H1 (cell line): ENCODE data around the gene NDUFS3. TPM values are rescaled to one million over a fixed set of nuclear protein-coding genes. Genes with fewer than 3 reads are reported as not detected.

Experiments used
- CTCF ChIA-PET: fragments of 300-600 bp; sonication (Branson Sonifier 250); formaldehyde crosslinking; loops from one replicate; lab custom pipeline; 2021; ENCODE audit not compliant: partially characterized antibody; lab: Charles Lee
- POLR2A ChIA-PET: fragments of 300-600 bp; sonication (Branson Sonifier 250); formaldehyde crosslinking; loops from one replicate; lab custom pipeline; 2021; ENCODE audit warnings: inconsistent platforms; ENCODE audit not compliant: partially characterized antibody; lab: Charles Lee
- DNase-seq, 2 experiments: peaks; one replicate each; pipeline versions ENCODE4 v3.0.0 to v3.0.0-alpha.2; 2010 to 2022; ENCODE audit warnings: low spot score in 2 of 2, low read depth in 1 of 2, mixed read lengths in 1 of 2
- FAIRE-seq: peaks from 2 replicates; lab custom pipeline; 2011; peaks lifted over from hg19 to GRCh38; lab: Jason Lieb, UNC
- H2AFZ ChIP-seq: 2 replicates; pipeline ENCODE4 v1.8.1; 2012; ENCODE audit warnings: low read length, inconsistent platforms
- H2AK5ac ChIP-seq: 2 replicates; pipeline ENCODE4 v1.6.1; 2013; ENCODE audit warnings: low read depth, low read length
- H2BK120ac ChIP-seq: replicated peaks from 2 replicates; pipeline ENCODE3; 2013; ENCODE audit warnings: low read depth, low read length, inconsistent platforms
- H2BK12ac ChIP-seq: 2 replicates; pipeline ENCODE4 v1.6.1; 2013; ENCODE audit warnings: low read depth, low read length
- H2BK15ac ChIP-seq: 2 replicates; pipeline ENCODE4 v1.6.1; 2013; ENCODE audit warnings: low read length
- H2BK20ac ChIP-seq: 2 replicates; pipeline ENCODE4 v1.6.1; 2013; ENCODE audit warnings: low read length
- H2BK5ac ChIP-seq: 2 replicates; pipeline ENCODE4 v1.6.1; 2013; ENCODE audit warnings: low read depth, low read length
- H3K14ac ChIP-seq: 2 replicates; pipeline ENCODE4 v1.6.1; 2013; ENCODE audit warnings: inconsistent platforms; ENCODE audit not compliant: insufficient read length
- H3K18ac ChIP-seq: 2 replicates; pipeline ENCODE4 v1.6.1; 2013; ENCODE audit warnings: low read length; ENCODE audit errors: extremely low read depth
- H3K23ac ChIP-seq: 2 replicates; pipeline ENCODE4 v1.6.1; 2013; ENCODE audit warnings: inconsistent platforms; ENCODE audit not compliant: insufficient read length
- H3K23me2 ChIP-seq: 2 replicates; pipeline ENCODE4 v1.6.1; 2013; ENCODE audit warnings: low read depth, low read length
- H3K27ac ChIP-seq: 2 replicates; pipeline ENCODE4 v1.6.1; 2011; ENCODE audit warnings: low read depth, low read length, inconsistent platforms
- H3K27me3 ChIP-seq, 4 experiments: replicated peaks in 1 of 4; 1 replicate in 1 of 4; 2 replicates in 3 of 4; pipeline versions ENCODE4 v1.6.1 to v1.8.1; 2011 to 2013; ENCODE audit warnings: low read length in 3 of 4, mild to moderate bottlenecking in 3 of 4, inconsistent platforms in 2 of 4, mixed read lengths in 2 of 4, moderate library complexity in 1 of 4; ENCODE audit not compliant: control insufficient read depth in 3 of 4, insufficient read depth in 3 of 4; ENCODE audit errors: extremely low read depth in 1 of 4
- H3K36me3 ChIP-seq, 4 experiments: 2 replicates each; pipeline versions ENCODE4 v1.6.1 to v1.8.1; 2011 to 2013; ENCODE audit warnings: mild to moderate bottlenecking in 4 of 4, low read length in 3 of 4, moderate library complexity in 2 of 4, control low read depth in 1 of 4, inconsistent platforms in 1 of 4; ENCODE audit not compliant: insufficient read depth in 4 of 4, control insufficient read depth in 2 of 4
- H3K4ac ChIP-seq: replicated peaks from 2 replicates; pipeline ENCODE3; 2013; ENCODE audit warnings: low read length, low read depth, mixed read lengths, inconsistent platforms; ENCODE audit not compliant: insufficient read length
- H3K4me1 ChIP-seq, 4 experiments: replicated peaks in 1 of 4; 1 replicate in 1 of 4; 2 replicates in 3 of 4; pipeline versions ENCODE4 v1.6.1 to v1.8.1; 2011 to 2013; ENCODE audit warnings: low read length in 3 of 4, inconsistent platforms in 2 of 4, mixed read lengths in 1 of 4; ENCODE audit not compliant: insufficient read depth in 4 of 4, control insufficient read depth in 3 of 4
- H3K4me2 ChIP-seq, 2 experiments: 2 replicates each; pipeline versions ENCODE4 v1.6.1 to v1.8.1; 2011 to 2013; ENCODE audit warnings: low read depth in 2 of 2, low read length in 2 of 2, control low read depth in 1 of 2, inconsistent platforms in 1 of 2, mild to moderate bottlenecking in 1 of 2; ENCODE audit not compliant: insufficient read depth in 1 of 2
- H3K4me3 ChIP-seq, 4 experiments: fragments of 200-600, 300-600 bp in 1 of 4; sonication (generic), shearing (Covaris generic), sonication (Bioruptor Twin) in 1 of 4; 2 replicates each; pipeline versions ENCODE4 v1.5.1 to v1.8.1; 2011 to 2016; ENCODE audit warnings: low read length in 4 of 4, low read depth in 3 of 4, control low read depth in 2 of 4, inconsistent platforms in 2 of 4, mild to moderate bottlenecking in 2 of 4, mixed read lengths in 1 of 4, moderate library complexity in 1 of 4; ENCODE audit not compliant: insufficient read depth in 2 of 4; ENCODE audit errors: extremely low read depth in 1 of 4
- H3K56ac ChIP-seq: replicated peaks from 2 replicates; pipeline ENCODE3; 2013; ENCODE audit warnings: low read depth, mild to moderate bottlenecking, mixed read lengths, low read length, inconsistent platforms; ENCODE audit not compliant: insufficient read length
- H3K79me1 ChIP-seq: 2 replicates; pipeline ENCODE4 v1.6.1; 2013; ENCODE audit warnings: low read depth, low read length, control low read depth
- H3K79me2 ChIP-seq, 2 experiments: 2 replicates each; pipeline versions ENCODE4 v1.6.1 to v1.8.1; 2012 to 2013; ENCODE audit warnings: low read length in 2 of 2, mild to moderate bottlenecking in 2 of 2, inconsistent platforms in 1 of 2; ENCODE audit not compliant: insufficient read depth in 2 of 2, control insufficient read depth in 1 of 2
- H3K9ac ChIP-seq, 4 experiments: replicated peaks in 1 of 4; 1 replicate in 1 of 4; 2 replicates in 3 of 4; pipeline versions ENCODE4 v1.6.1 to v1.8.1; 2011 to 2013; ENCODE audit warnings: low read depth in 3 of 4, low read length in 3 of 4, control low read depth in 2 of 4, mild to moderate bottlenecking in 2 of 4, moderate library complexity in 2 of 4, inconsistent platforms in 1 of 4; ENCODE audit errors: extremely low read depth in 1 of 4
- H3K9me3 ChIP-seq, 2 experiments: 2 replicates each; pipeline versions ENCODE4 v1.6.1 to v1.8.1; 2012 to 2013; ENCODE audit warnings: mild to moderate bottlenecking in 2 of 2, moderate library complexity in 2 of 2, control low read depth in 1 of 2, inconsistent platforms in 1 of 2, low read depth in 1 of 2, low read length in 1 of 2, mixed read lengths in 1 of 2; ENCODE audit not compliant: insufficient read depth in 2 of 2
- H4K20me1 ChIP-seq, 2 experiments: replicated peaks in 1 of 2; 2 replicates each; pipeline versions ENCODE3 to v1.8.1; 2011 to 2013; ENCODE audit warnings: inconsistent platforms in 2 of 2, low read length in 2 of 2, mild to moderate bottlenecking in 1 of 2; ENCODE audit not compliant: insufficient read depth in 2 of 2, control insufficient read depth in 1 of 2
- H4K5ac ChIP-seq: 2 replicates; pipeline ENCODE4 v1.6.1; 2013; ENCODE audit warnings: low read length, low read depth, mixed read lengths, inconsistent platforms; ENCODE audit not compliant: insufficient read length
- H4K8ac ChIP-seq: 2 replicates; pipeline ENCODE4 v1.8.0; 2013; ENCODE audit warnings: mild to moderate bottlenecking, moderate library complexity, low read length, inconsistent platforms; ENCODE audit not compliant: insufficient read depth; ENCODE audit errors: extremely low read depth
- H4K91ac ChIP-seq: replicated peaks from 2 replicates; pipeline ENCODE3; 2013; ENCODE audit warnings: low read length, mixed read lengths, inconsistent platforms; ENCODE audit not compliant: insufficient read length
- BCL11A ChIP-seq, 2 experiments: IDR thresholded peaks; one replicate each; pipeline ENCODE4 v1.6.1; 2011; ENCODE audit warnings: low read depth in 2 of 2, low read length in 2 of 2, mild to moderate bottlenecking in 2 of 2
- CTBP2 ChIP-seq: IDR thresholded peaks from 2 replicates; pipeline ENCODE4 v1.7.0; 2011; ENCODE audit warnings: borderline replicate concordance, mild to moderate bottlenecking, moderate library complexity, mixed read lengths, low read length; ENCODE audit not compliant: insufficient read depth, insufficient read length
- NRF1 ChIP-seq: IDR thresholded peaks from 2 replicates; pipeline ENCODE4 v1.6.1; 2011; ENCODE audit warnings: mild to moderate bottlenecking, low read depth, low read length, improper control_type of control experiment
- WGBS, 2 experiments: shearing (Covaris generic) in 1 of 2; methylation state at CpG; one replicate each; pipeline versions ENCODE4 v1.1.6 to v1.1.7; 2013 to 2015; ENCODE audit warnings: low lambda C conversion rate in 2 of 2, mixed read lengths in 2 of 2, inconsistent platforms in 1 of 2, low coverage in 1 of 2, missing lambda C conversion rate in 1 of 2; ENCODE audit not compliant: insufficient replicate concordance in 2 of 2, insufficient coverage in 1 of 2, insufficient read length in 1 of 2; ENCODE audit errors: extremely low coverage in 1 of 2, missing lambda C conversion rate in 1 of 2; 5-methylcytosine and 5-hydroxymethylcytosine counted together
- polyA plus RNA-seq, 7 experiments: library from polyadenylated mRNA; depleted of rRNA in 3 of 7; stranded (reverse) in 5 of 7; unstranded in 2 of 7; fragments of >200 nt in 5 of 7; fragments of 200-250 nt in 2 of 7; gene quantifications; 1 replicate in 5 of 7; 2 replicates in 1 of 7; 4 replicates in 1 of 7; pipeline versions ENCODE4 v1.2.1 to v1.2.3, GENCODE V29; 2011 to 2013; ENCODE audit warnings: missing spikeins in 2 of 7, mixed read lengths in 2 of 7
- total RNA-seq: library from RNA; stranded (reverse); fragmentation: NEBNext Ultra II Directional; extraction: Animal tissue kit (Norgen Biotek cat#: 25700); gene quantifications from 2 replicates; pipeline ENCODE4 v1.2.1, GENCODE V29; 2021

Gene NDUFS3
- total and polyA plus RNA-seq, 2 of the 8 experiments (the other 6 are each of a cell fraction or from before 2014, with no cell fraction given) = 135 to 241 TPM

DNA sequence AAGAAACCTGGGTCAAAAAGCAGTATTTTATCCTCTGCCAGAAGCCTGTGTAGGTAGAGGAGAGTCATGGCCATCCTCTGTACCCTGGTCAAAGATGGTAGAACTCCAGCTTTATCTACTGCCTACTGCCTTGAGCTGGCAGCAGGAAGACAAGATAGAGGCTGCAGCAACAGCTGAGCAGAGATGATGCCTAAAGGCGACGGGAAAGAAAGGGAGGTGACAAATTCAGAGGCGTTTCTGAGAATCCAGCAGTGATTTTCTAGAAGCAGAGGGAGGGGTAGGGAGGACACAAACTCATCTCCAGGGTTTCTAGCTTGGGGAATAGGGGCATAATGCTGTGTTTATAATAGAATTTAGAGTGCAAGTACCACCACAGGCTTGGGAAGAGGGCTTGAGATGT is 30.8 kb downstream of the NDUFS3 start:
- ChIA-PET POLR2A (interaction anchor here (1.9 kb wide), 1 partner anchor 15 kb away, joined by 4 read pairs; no protein-coding TSS in a partner anchor), CTCF (no interaction called here)
- Histone ChIP-seq H3K9ac (no peak overlapping the region), H4K20me1 (no peaks in the 10 kb centered on the region), H4K8ac (no peak overlapping the region), H2BK15ac (no peak overlapping the region), H3K27me3 (no peaks in the 10 kb centered on the region), H2AFZ (no peak overlapping the region), H3K4me1 (no peaks in the 10 kb centered on the region; a peak in 1 of 7 replicates), H2BK12ac (no peak overlapping the region), H3K79me1 (no peaks in the 10 kb centered on the region), H4K5ac (no peak overlapping the region), H2BK20ac (no peak overlapping the region), H3K56ac (no peak overlapping the region), H3K4me3 (no peak overlapping the region), H3K18ac (no peak overlapping the region), H2AK5ac (no peak overlapping the region), H3K9me3 (no peaks in the 10 kb centered on the region), H3K36me3 (no peaks in the 10 kb centered on the region; a peak in 1 of 8 replicates), H3K27ac (no peak overlapping the region), H4K91ac (no peak overlapping the region), H3K79me2 (no peaks in the 10 kb centered on the region), H2BK5ac (no peak overlapping the region), H3K4ac (no peak overlapping the region), H3K23ac (no peak overlapping the region), H3K23me2 (no peaks in the 10 kb centered on the region), H2BK120ac (no peak overlapping the region), H3K4me2 (no peak overlapping the region), H3K14ac (no peak overlapping the region)
- FAIRE-seq = no peak
- WGBS, 2 experiments = 90% methylated on average over 3 of the region's 3 CpGs; no CpG with 5 or more reads in 1 of the 2 experiments
- no peak for DNase-seq
- TF ChIP-seq NRF1 = no peak
- no peak for TF ChIP-seq CTBP2
- TF ChIP-seq BCL11A (IDR thresholded peaks at IDR 0.05; ENCODE audit: low read depth in 2 of 2, low read length in 2 of 2) = no peak
